Activated CD4-positive, alpha-beta T cell treated with anti-CD3 and anti-CD28 coated beads, Interleukin-2, Interleukin-6, amounts not matched to agents 100 ng/mL and 50 ng/mL, durations not matched to agents 16 hours and 8 hours (primary cell): ENCODE results near the gene RABGAP1.

Source experiments
- DNase-seq: peaks from one replicate; pipeline ENCODE4 v3.0.0-alpha.2; 2020

RABGAP1 gene

GRCh38 chr9:123053711-123054110 lies 112.9 kb downstream of the RABGAP1 start:
- no peak for DNase-seq

- DNase-seq: no peak
These were observed 118.0 kb downstream of the RABGAP1 start for GRCh38 chr9:123058834-123059233.

- no peak for DNase-seq
These were observed 118.8 kb downstream of the RABGAP1 start for GRCh38 chr9:123059472-123060220.

- DNase-seq: no peak
These were observed 120.4 kb downstream of the RABGAP1 start for GRCh38 chr9:123061216-123061615.

- DNase-seq: no peak
These were observed 121.7 kb downstream of the RABGAP1 start for GRCh38 chr9:123062351-123063176.

- DNase-seq: no peak
These were observed 122.4 kb downstream of the RABGAP1 start for GRCh38 chr9:123063177-123063598.

GRCh38 chr9:123063896-123064295 lies 123.1 kb downstream of the RABGAP1 start:
- DNase-seq: no peak

GRCh38 chr9:123064716-123065115 lies 123.9 kb downstream of the RABGAP1 start:
- no peak for DNase-seq

GRCh38 chr9:123065196-123065595 lies 124.4 kb downstream of the RABGAP1 start:
- DNase-seq: no peak

GRCh38 chr9:123067136-123067535 lies 126.3 kb downstream of the RABGAP1 start:
- no peak for DNase-seq

- DNase-seq: no peak
These were observed 128.2 kb downstream of the RABGAP1 start for GRCh38 chr9:123069010-123069481.

GRCh38 chr9:123070198-123070597 lies 129.4 kb downstream of the RABGAP1 start:
- DNase-seq: peak; percentile 51

- DNase-seq: no peak
These were observed 131.7 kb downstream of the RABGAP1 start for GRCh38 chr9:123072407-123072995.

- DNase-seq: no peak
These were observed 132.6 kb downstream of the RABGAP1 start for GRCh38 chr9:123073441-123073840.

GRCh38 chr9:123073991-123074422 lies 133.2 kb downstream of the RABGAP1 start:
- DNase-seq: no peak

- no peak for DNase-seq
These were observed 133.8 kb downstream of the RABGAP1 start for GRCh38 chr9:123074628-123075027.

GRCh38 chr9:123080444-123080843 lies 139.6 kb downstream of the RABGAP1 start:
- DNase-seq: no peak

GRCh38 chr9:123081824-123082223 lies 141.0 kb downstream of the RABGAP1 start:
- peak; percentile 28 for DNase-seq

GRCh38 chr9:123083680-123084079 lies 142.9 kb downstream of the RABGAP1 start:
- no peak for DNase-seq

- no peak for DNase-seq
These were observed 143.4 kb downstream of the RABGAP1 start for GRCh38 chr9:123084256-123084655.

- DNase-seq: no peak
These were observed 145.1 kb downstream of the RABGAP1 start for GRCh38 chr9:123085916-123086315.

GRCh38 chr9:123087359-123087888 lies 146.6 kb downstream of the RABGAP1 start:
- no peak for DNase-seq

GRCh38 chr9:123089040-123089439 lies 148.2 kb downstream of the RABGAP1 start:
- DNase-seq: no peak
